GF-D8 (cell line): ENCODE measurements around the gene FCF1.

Source experiments
- DNase-seq: peaks from one replicate; lab custom pipeline; 2025; lab: John Stamatoyannopoulos, UW

Gene FCF1, protein sequence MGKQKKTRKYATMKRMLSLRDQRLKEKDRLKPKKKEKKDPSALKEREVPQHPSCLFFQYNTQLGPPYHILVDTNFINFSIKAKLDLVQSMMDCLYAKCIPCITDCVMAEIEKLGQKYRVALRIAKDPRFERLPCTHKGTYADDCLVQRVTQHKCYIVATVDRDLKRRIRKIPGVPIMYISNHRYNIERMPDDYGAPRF

DNA sequence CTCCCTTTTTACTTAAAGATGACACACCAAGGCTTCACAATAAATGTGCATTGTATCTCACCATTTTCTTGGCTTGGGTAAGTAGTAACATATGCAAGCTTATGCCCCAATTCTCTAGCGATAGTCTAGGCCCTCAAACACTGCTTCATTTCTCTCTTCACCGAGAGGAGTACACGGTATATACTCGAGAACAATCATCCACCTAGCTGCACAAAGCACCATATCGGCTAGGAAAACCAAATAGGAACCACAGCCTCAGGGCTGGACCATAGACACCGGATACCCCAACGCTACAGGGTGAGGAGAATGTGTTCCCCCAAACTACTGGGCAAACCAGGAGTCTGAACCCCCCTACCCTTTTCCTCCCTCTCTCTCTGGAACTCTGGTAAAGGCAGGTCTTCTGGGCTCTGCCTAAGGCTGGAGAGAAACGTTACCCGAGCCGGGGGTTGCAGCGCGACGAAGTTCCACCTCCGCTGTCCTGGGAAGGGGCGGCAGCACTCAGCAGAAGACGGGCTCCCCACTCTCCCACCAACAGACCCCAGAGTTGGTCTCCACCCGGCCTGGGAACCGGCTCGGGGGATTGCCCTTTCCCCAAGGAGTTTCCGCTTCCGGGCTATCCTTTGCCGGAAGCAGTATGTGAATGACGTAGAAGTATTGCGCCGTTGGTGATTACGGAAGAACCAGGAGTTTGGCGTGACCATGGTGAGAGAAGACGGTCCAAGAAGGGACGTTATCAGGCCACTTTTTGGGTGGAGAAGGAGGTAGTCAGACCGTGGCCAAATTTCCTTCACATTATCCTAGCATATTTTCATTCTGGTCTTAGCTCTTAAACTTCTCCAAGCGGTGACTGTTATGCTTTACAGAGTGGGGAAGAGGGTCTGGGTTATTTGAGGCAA, at the start of gene FCF1, which contains the start of gene AREL1:
Gene FCF1, plus strand, starts transcription at position 646 of the 896 bp plus-strand sequence. Its CDS starts 54 bp downstream, at position 700.
Gene AREL1, minus strand, starts transcription at position 582 of the 896 bp plus-strand sequence. CDS start 27,465 bp downstream, outside the sequence.
- no peak for DNase-seq

DNA sequence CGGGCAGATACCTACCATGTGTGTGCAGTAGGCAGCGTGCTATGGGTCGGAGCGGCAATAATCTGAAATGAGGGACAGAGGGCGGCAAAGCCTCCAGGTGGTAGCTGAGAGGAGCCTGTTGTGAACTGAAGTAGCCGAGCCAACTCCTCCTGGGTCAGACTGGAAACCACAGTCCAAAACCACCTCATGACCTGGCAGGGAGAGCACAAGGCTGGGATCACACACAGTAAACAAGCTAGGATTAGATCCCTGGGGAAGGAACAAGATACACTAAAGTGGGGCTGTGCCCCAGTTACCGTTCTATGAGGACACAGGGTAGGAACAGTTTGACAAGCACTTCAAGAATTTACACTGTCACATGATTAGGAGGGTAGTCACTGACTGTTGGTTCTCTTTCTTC, 49.1 kb upstream of the FCF1 start:
- no peak for DNase-seq

DNA sequence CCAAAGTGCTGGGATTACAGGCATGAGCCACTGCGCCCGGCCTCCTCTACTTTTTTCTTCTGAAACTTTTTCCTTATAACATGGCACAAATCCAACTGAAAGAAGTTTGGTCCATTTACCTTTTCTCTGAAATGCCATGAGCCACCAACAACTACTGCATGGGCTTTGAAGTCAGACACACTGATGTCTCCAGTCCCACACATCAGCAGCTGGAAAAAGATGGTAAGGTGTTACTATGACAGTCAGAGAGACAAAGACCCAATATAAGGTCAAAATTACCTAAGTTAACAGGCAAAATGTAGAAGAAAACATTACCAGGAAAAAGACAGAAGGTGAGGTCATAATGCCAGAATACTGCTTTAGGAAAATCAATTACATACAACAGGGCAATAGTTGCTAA, 48.2 kb upstream of the FCF1 start:
- DNase-seq: no peak

DNA sequence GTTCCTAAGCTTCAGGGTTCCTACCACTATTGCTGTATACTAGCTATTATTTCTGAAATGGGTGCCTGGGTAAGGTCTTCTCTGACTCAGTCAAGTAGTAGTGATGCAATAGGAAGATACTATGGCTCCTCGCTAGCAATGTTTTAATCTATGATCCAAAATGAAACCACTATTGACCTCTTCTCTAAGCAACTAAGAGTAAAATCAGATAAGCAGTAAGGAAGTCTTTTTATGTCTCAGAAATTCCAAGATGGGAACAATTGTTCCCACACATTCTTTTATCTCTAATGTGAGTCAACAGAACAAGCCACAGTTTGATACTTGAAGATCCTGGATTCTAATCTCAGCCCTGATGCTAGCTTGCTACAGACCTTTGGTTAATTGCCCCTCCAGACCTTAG, 45.2 kb upstream of the FCF1 start:
- no peak for DNase-seq

DNA sequence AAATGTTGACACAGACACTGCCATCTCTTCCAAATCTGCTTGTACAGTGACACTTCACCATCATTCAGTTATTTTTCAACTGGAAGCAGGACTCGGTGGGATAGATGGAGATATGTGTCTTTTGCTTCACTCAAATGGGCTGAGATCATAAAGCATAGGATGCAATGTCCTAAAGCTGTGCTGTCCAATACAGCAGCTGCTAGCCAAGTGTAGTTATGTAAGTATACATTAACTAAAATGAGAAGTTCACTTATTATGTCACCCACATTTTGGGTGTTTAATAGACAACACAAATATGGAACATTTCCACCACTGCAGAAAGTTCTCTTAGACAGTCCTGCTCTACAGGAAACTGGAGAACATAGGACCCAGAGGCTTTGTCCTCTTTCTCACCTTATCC, 43.7 kb upstream of the FCF1 start:
- DNase-seq: no peak

DNA sequence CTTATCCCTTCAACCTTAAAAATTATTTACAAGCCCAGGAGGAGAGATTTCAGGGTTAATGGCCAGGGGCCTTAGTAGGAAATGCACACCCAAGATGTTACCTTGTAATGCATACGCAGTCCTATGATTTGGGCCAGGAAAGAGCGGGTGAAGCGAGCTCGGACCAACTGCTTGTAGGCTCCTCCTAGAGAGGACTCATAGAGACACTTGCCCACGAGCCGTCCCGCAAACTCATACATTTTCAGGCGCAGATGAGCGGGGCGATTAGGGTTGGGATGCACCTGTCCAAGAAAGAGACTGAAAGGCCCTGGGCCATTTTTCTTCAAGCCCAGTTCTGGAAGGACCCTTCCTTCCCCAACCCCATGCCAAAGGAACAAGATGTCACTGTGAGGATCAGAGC, 43.1 kb upstream of the FCF1 start:
- no peak for DNase-seq

DNA sequence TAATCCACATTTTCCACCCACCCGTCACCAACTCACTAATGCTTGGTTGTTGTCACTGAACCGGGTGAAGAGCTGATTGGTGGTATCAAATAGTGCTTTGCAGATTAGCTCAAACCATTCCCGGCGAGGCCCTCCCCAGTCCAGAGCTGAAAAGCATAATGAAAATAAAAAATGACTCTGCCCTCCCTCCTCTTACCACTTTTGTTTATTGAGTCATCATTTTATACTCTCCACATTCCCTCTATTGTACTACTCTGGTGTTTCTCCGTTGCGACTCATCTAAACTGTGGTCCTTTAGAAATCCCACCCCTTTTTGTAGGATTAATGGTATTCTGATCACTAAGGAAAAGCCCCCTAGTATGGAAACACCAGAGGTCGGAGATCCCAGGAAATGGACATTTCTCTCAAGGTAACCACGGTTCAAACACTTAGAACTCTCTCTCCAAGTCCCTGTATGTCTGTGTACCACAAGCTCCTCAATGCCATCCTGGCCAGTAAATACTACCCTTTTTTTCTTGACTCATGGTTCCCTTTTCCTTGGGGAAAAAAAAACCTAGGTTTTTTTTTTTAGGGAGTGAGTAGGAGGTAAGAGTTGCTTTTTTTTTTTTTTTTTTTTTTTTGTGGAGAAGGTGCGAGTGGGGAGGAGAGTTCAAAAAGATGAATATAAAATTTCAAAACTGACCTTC, 42.1 kb upstream of the FCF1 start:
- DNase-seq: no peak

DNA sequence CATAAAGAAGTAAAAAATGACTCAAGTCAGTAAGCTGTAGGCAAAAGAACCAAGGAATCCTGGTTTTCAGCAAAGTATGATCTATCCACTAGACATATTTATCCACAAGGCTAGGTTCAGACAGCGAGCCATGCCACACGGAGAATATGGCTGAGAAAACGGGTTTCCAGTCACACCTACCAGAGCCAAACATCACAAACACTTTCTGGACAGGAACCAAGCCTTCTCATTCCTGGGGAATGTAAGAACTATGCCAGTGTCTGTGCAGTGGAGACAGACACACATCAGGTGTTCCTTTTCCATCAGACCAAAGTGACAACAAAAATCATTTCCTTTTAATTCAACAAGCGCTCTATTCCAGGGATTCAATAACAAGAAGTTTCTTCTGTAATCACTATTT, 41.2 kb upstream of the FCF1 start:
- DNase-seq: no peak

DNA sequence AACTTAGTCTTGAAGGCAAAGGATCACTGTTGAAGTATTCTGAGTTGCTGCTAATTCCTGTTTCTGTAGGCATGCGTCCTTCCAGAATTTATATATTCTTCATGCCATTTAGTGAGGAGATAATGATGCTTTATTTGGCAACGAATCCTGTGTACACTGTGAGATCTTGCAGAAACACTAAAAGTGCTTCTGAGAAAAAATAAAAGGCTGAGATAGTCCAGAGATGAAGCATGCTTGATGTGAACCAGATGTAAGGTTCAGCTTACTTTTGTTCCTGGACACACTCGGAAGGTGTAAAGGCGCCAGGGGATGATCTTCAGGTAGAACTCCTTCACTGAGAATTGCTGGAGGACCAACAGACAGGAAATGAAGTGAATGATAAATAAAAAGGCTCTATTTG, 39.2 kb upstream of the FCF1 start:
- no peak for DNase-seq

DNA sequence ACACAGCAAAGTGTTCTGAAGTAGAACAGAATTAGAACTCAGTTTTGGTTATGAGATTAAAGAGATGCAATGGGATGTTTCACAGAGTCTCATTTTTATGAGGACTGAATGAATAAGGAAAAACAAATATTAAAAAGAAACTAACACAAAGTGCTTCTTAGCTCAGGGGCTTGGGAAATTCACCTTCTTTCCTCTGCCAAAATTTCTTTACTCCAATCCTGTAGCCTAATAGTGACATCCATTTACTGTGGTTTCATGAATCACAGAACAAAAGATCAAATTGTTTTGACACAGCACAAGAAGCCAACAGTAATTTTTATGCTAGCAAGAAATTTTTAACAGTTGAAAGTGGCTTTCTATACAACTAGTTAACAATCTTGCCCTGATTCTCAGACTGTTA, 37.7 kb upstream of the FCF1 start:
- DNase-seq: no peak

DNA sequence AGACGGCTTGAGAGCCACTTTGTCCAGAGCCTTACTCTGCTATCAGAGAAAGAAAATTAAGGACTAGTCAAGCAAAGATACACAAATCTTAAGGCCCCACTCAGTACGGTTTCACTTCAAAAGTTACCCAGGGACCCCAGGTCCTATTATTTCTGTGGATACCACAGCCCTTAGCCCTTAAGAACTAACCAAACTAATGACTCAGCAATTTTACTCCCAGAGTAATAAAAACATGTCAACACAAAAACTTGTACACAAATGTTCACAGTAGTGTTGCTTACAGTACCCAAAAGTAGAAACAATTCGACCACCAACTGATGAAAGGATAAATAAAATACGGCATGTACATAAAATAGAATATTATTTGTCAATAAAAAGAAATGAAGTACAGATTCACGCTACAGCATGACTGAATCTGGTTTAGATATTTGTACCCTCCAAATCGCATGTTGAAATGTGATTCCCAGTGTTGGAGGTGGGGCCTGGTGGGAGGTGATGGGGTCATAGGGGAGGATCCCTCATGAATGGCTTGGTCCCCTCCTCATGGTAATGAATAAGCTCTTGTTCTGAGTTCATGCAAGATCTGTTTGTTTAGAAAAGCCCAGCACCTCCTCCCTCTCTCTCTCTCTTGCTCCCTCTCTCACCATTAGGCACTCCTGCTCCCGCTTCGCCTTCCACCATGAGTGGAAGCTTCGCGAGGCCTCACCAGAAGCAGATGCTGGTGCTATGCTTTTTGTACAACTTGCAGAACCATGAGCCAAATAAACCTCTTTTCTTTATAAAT, 30.6 kb upstream of the FCF1 start:
- DNase-seq: no peak

DNA sequence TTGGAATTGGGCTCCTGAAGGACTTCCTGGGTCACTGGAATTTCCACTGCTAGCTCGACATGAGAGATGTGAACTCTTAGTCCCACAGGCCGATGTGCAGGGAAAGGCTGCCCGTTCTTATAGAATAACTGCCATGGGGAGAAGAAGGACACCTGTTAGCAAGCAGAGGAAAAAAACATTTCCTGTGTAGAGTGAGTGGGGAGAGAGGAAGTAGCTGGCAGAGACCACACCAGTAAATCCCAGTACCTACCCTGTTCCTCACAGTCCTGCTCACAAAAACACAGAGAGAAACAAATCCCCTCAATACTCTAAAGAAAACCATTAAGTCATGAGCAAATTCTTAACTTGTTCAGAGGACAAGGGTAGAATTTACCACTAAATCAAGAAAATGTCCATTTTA, 29.5 kb upstream of the FCF1 start:
- peak; percentile 64 for DNase-seq

DNA sequence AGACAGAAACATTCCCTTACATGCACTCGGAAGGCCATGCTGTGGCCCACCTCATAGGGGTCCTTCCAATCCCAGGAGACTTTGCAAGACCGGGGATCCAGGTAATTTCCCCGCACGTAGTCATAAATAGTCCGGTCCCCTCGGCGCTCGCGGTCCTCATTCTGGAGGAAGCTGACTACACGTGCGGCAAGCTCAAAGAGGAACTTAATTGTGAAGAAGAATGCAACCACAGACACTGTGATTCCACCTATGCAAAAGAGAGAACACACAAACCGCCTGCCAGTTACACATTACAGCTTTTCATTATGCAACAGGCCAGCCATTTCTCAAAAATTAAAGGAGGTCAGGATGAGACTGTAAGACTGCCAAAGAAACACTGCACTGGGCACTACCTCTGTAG, 28.5 kb upstream of the FCF1 start:
- peak; percentile 89 for DNase-seq

DNA sequence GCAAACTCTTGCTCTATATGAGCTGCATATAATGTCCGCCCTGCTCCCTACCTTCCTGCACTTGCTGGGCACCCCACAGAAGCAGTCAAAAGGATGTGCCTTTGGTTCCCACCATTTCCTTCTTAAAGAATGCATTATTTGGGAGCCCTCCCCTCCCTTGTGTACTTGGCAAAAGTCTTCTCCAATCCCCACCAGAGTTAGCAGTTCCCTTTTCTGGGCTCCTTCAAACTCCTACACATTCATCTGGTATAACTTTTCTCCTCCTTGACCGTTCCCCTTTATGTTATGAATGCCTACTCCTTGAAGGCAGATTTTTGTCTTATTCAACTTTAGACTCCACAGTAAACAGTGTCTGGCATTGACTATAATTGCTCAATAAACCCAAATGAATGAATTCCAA, 27.9 kb upstream of the FCF1 start:
- DNase-seq: peak; percentile 41

DNA sequence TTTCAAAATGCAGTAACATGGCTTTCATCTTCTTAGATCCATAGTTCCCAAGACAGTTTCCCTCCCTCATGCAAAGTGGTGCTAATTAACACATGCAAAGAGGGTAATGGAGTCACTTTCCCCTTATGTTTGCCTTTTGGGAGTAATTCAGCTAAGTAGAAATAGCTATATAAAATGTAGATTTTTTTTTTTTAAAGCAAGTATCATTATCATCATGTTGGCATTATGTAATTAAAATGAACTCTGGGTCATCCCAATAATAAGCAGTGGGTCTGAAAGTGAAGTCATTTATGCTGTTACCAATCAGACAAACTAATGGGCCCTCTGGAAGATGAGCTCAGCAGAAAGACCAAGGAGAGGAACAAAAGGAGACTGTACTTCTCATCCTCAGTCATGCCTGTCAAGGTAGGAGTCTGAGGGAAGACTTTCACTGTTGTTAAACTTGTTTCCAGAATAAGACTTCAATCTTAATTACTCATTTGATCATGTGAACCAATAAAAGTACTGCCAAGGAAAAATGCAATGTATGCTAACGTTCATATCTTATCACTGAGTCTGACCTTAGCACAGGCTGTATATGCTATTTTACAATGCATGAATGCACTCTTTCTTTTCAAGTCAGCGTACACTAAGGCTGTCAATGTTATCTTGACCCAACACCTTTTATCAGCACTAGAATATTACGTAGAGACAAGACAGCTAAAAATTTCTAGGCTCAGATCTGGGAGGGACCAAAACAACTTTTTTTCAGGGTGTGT, 26.8 kb upstream of the FCF1 start:
- DNase-seq: no peak

DNA sequence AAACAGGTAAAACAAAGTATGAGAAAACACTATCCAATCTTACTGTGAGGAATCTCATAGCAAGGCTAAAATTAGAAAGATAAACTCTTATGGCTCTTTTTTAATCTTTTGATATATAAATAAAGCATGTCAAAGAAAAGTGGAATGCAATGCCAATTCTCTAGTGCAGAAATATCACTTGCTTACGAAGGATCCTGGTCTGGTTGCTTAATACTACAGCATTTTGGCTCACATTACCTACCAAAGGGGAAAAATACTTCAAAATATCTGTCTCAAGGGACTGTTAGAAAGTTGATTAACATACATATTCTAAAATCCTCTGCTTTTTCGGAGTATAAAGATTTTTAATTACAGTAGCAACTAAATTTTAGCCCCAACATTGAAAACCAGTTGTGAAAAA, 21.5 kb upstream of the FCF1 start:
- DNase-seq: no peak

DNA sequence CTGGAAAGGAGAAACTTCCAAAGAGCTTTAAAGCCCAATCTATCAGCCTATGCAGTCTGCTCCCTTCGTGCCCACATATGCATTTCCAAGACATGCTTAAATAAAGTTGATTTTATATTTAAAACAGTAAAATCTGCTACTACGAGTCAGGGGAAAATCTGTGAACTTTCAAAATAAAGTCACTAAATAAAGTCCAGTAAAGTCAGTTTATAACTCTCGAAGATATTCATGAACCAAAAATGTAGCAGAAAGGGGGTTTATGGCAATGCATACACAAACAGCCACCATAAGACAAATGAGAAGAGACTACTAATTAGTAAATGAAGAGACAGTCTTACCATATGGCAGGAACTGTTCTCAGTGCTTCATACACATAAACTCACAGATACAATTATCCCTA, 19.8 kb upstream of the FCF1 start:
- no peak for DNase-seq

DNA sequence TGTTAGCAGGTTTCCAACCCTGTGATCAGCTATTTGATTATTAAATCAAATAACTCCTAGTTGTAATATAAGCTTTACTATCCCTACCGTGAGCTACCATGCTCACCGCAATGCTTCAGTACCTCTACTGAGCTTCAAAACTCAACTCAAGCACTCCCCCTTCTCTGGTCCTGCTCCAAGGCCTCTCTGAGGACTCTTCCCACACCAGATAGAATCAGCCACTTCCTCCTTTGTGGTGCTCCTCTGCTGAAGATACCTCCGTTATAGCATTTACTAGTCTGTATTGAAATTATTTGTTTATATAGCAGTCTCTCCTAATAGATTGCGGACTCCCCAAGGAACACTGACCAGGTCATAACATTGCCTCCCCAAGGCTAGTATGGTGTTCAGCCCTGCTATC, 17.5 kb upstream of the FCF1 start:
- DNase-seq: peak; percentile 0

DNA sequence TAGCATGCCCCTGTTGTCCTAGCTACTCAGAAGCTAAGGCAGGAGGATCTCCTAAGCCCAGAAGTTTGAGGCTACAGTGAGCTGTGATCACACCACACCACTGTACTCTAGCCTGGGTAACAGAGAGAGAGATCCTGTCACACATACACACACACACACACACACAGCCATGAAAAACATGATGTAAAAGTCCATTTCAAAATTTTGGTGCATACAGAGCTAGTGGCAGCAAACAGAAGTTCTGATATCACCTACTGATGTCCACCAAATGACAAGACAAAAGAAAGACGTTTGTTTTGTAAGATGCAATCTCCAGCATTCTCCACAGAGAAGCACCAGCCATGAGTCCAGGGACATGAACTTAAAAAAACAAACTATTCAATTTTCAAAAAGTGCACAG, 15.9 kb upstream of the FCF1 start:
- DNase-seq: no peak

DNA sequence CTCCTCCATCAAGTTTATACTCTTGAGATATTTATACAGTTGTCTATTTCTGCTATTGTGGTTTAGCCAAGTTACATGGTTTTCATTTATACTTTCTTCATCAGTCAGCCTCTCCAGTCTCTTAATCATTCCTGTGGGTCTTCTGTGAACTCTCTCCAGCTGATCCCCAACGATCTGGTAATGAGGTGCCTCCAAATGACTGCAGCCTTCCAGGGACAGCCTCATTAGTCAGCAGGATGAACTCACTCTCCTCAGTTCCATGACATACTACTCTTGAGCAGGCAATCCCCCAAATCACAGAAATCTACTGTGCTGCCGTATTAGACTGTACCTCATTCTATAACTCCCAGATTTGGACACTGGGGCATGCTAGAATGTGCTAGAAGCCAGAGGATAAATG, 15.4 kb upstream of the FCF1 start:
- no peak for DNase-seq

DNA sequence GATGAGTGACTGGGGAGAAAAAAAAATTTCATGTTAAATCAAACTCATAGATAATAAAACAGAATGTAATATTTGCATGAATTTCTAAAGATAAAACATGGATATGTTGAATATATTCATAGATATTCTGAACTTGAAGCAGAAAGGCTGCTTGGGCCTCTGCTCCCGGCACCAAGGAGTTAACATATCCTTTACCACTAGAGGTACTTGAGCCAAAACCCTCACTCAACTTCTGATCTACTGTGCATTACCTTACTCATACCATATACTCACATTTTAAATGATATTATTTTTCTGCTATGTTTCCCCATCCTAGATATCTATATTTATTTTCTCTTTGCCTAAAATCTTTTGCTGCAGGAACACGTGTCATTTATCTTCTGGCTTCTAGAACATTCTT, 15.0 kb upstream of the FCF1 start:
- DNase-seq: no peak
